Left hindlimb (tissue), 1 donor: ENCODE measurements around the gene SLC12A4.
"Not testable (repeated sequence)": the region's sequence is repeated elsewhere in the genome, so short reads cannot be mapped to it uniquely, and the experiment has no call there.

Experiments
- DNase-seq: peaks from one replicate; pipeline ENCODE4 v3.0.0-alpha.2; 2018

SLC12A4 gene

DNA sequence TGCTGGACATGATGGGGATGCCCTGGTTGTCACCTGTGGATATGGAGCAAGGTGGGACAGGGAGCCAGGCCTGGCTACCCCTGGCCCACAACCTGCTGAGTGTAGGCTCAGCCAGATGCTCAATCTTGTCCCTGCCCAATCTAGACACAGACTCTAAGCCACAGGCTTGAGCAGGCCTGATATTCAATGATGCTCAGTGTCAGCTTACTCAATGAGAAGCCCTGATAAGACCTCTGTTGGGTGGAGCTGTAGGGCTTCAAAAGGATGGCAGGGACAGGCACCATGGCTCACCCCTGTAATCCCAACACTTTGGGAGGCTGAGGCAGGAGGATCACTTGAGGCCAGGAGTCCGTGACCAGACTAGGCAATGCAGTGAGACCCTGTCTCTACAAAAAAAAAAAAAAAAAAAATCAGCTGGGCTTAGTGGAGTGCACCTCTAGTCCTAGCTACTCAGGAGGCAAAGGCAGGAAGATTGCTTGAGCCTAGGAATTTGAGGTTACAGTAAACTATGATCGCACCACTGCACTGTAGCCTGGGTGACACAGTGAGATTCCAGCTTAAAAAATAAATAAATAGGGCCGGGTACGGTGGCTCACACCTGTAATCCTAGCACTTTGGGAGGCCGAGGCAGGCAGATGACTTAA lies 27.9 kb downstream of the SLC12A4 start:
- DNase-seq, result no peak

DNA sequence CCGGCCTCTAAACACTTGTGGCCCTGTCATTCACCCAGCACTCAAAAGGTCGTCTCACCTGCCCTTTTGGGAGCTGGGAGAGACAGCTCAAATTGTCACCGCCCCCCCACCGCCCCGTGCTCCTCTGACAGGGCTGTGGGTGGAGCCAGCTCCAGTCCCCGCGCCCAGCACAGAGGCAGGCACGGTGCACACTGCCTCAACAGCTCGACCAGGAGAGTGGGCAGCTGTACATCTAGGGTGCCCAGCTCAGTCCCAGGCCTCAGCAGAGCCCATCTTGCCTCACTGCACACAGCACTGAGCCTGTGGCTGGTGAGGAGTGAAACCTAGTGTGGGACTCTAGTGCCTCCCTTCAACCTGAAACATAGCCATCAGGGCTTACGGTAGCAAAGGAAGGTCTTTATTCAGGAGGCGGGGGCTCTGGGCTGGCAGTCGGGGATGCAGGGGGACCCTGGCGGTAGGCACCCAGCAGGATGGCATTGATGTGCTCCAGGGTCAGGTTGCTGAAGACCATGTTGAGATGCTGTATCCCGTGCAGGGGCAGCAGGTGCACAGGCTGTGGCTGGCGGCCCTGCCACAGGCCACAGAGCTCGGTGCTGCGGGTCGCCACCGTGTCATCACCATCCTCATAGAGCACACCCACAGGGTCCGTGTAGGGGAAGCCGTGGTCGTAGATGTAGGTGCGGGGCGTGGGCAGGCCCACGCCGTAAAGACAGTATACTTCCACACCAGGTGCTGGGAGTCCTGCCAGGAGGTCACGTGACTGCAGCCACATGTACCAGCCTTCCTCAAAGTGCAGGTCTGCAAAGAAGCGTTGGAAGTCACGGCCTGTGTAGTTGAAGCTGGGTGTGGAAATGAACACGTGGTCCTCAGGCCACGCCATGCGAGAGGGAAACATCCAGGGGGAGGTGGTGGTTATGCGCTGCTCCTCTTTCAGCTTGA lies 28.7 kb downstream of the SLC12A4 start:
- no peak for DNase-seq

DNA sequence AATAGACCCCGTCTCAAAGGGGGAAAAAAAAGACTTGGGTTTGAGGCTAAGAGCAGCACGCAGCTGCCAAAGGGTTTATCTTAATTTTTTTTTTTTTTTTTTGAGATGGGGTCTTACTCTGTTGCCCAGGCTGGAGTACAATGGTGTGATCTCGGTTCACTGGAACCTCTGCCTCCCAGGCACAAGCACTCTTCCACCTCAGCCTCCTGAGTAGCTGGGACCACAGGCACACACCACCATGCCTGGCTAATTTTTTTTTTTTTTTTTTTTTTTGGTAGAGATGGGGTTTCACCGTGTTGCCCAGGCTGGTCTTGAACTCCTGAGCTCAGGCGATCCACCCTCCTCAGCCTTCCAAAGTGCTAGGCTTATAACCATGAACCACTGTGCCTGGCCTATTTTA lies 30.7 kb downstream of the SLC12A4 start:
- not testable (repeated sequence) for DNase-seq

DNA sequence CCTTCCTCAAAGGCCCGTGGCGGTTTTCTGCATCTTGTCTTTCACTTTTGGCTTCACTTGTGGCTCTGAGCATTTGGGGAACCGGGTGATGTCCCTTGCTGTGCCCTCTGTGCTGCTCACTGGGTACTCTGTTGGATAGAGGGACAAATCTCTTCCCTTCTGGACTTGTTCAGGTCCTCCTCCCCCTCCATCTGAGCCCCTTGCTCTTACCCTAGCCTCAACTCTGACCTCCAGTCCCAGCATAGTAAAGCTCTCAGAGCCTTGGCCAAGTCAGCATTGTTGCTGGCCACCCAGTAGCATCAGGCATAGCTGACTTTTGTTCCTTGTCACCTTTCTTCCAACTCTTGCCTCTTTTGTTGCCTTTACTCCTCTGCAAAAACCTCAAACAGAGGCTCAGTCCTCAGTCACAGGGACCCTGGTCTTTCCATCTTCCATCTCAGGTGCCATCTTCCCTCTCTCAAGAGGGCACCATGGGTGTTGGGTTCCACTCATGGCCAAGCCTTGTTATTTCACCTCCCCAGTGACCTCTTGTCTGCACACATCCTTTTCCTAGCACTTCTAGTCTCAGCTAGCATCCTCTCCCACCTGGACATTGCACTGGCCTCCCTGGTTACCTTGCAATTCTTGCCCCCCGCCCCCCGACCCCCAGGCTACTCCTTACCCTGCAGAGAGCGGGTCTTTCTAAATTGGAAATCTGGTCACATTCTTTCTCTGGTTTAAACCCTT lies 31.4 kb downstream of the SLC12A4 start:
- DNase-seq, result no peak

DNA sequence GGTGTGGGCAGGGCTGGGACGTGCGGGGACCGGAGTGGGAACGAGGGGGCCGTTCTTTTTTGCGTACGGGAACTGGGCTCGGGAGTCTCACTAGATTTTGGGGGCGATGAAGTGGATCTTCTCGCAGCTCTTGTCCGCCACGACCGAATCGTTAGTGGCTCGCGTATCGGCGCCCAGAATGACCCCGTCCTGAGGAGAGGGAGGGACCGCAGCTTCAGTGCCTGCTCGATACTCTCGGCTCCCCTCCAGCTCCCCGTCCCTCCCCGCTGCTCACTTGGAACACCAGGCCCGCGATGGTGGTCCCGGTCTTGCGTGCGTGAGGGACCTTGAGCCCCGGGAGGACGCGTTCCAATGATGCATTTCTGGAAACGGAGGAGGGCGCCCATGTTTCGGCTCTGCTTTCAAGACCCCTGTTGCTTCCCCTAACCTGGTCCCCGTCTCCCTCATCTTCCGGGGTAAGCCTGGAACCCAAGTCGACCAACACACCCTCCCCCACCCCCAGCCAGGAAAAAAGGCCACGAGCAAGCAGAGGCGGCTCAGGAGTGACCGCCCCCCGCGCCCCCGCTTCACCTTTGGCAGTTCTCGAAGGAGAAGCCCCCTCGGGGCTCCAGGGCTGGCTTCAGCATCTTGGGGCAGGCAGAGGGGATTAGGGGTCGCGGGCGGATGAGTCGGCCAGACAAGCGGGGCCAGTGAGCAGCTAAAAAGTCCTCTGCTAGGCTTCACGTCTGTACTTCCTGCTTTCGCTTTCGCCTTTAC lies 32.1 kb downstream of the SLC12A4 start, which contains the start of gene PSMB10:
Gene PSMB10 (minus strand): TSS at position 727 of the 756 bp plus-strand sequence. CDS start 101 bp downstream, at position 626.
- DNase-seq, result peak; percentile 79

DNA sequence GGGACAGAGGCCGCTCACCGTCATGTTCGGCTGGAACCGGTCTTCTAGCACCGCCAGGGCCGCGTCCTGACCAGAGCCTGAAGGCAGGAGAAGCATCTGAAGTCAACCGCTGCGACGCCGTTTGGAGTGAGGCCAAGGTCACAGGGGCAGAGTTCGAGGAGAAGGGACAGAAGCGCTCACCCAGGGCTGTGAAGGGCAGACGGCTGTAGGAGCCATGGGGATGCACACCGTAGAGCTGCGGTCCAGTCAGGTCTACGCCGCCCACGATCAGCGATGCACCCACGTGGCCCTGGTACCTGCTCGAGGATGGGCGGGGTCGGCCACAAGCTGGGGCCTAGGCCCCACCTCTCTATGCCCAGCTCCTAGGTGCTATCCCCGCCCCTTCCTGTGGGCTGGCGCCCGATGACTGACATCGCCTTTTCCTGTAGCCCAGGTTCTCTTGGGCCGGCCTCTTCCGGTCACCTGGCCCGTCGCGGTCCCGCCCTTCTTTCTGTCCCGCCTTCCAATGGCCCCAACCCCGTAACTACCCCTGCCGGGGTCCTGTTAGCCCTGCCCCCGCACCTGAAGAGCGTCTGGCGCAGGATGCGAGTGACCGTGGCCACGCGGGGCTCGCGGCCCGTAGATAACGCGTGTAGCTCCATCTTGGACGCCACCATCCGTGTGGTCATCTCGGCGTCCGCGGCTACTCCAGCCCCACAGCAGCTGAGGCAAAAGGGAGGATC lies 32.9 kb downstream of the SLC12A4 start:
- peak; percentile 93 for DNase-seq

DNA sequence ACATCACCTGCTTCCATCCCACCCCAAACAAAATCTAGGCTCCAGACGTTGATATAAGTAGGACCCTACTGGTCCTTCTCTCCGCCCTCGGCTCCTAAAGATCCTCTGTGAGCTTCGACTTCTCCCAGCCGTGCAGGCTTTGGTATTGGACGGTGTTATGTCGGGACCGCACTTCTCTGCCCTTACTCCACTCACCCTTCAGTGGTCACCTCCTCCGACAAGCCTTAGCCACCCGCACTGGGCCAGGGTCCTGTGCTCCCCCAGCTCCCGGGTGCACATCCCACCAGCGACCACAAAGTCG lies 33.4 kb downstream of the SLC12A4 start:
- DNase-seq, result no peak

DNA sequence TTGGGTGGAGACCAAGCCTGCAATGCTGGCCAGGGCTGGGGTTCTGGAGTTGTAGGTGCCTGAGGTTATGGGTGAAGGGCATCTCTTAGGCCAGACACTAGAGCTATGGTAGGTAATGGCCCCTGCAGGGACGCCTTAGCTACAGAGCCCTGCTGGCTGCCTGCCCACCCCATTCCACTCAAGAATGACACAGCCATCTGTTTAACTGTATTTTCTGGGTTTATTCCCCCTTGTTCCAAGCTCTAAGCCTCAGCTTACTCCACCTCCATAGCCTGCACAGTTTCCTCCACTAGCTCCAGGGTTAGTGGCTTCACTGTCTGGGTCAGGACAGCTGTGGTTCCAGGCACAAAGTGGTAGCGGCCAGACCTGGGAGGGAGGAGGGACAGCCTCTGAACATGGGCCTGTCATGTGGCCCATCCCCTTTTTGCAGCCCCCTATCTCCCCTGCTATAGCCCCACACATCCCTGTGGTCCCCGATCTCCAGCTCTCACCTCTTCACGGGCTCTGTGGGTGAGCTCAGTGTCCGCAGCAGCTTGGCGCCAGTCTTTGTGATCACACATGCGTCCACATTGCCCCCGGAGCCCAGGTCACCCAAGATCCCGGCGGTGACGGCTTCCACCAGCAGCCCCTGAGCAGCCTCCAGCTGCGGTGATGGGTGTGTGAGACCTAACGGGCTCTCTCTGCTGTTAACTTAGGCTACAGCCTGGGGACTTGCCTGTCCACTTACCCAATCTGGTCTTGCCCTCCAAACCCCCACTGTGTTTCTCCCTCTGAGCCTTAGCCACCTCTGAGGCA lies 33.9 kb downstream of the SLC12A4 start:
- DNase-seq, result no peak

GRCh38 chr16:67933805-67934204 lies 34.6 kb downstream of the SLC12A4 start:
- DNase-seq, result no peak

DNA sequence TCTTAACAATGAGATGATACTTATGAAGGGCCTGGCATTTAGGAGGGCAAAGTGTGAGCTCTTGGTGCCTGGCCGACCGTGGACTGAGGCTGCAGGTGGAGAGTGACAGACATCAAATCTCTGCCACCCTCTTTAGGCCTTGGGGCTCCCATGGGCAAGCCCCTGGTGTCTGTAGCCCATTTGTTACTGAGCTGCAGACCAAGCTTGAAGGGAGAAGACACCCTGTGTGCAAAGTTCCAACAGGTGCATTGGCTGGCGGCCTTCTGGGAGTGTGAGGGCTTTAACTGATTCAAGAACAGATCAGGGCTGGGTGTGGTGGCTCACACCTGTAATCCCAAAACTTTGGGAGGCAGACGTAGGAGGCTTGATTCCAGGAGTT lies 36.0 kb downstream of the SLC12A4 start:
- DNase-seq, result no peak

GRCh38 chr16:67931712-67932461 lies 36.5 kb downstream of the SLC12A4 start, which contains the start of gene CTRL:
Gene CTRL, minus strand, starts transcription at chr16:67931862. Its CDS starts 10 bp downstream, at chr16:67931852.
- DNase-seq, result no peak

- DNase-seq, result no peak
These were observed 37.7 kb downstream of the SLC12A4 start for GRCh38 chr16:67930678-67931211.

DNA sequence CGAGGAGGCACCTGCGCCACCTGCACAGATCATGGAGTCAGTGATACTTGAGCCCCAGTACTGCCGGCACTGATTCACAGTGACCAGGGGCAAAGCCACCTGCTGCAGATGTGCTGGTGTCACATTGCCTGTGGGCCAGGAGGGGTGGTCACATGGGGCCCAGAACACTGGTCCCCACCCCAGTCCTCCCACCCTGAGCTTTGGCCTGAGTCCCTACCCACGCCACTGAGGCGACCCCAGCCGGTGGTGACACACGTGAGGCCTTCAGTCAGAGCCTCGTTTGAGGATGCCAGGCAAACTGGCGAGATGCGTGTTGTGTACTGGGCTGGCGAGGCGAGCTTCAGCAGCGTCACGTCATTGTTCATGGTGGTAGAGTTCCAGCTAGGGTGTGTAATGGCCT lies 38.2 kb downstream of the SLC12A4 start:
- no peak for DNase-seq

DNA sequence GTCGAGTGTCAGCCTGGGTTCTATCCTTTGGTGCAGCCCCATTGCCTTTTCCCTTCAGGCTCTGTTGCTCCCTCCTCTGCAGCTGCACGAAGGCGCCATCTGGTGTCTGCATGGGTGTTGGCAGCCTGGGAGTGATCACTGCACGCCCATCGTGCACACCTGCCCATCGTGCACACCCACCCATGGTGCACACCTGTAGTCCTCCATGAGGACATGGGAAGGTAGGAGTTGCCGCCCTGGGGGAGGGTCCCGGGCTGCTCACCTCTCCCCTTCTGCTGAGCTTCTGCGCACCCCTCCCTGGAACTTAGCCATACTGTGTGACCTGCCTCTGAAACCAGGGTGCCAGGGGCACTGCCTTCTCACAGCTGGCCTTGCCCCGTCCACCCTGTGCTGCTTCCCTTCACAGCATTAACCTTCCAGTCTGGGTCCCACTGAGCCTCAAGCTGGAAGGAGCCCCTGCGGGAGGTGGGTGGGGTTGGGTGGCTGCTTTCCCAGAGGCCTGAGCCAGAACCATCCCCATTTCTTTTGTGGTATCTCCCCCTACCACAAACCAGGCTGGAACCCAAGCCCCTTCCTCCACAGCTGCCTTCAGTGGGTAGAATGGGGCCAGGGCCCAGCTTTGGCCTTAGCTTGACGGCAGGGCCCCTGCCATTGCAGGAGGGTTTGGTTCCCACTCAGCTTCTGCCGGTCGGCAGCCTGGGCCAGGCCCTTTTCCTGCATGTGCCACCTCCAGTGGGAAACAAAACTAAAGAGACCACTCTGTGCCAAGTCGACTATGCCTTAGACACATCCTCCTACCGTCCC lies 39.7 kb downstream of the SLC12A4 start:
- DNase-seq, result no peak

DNA sequence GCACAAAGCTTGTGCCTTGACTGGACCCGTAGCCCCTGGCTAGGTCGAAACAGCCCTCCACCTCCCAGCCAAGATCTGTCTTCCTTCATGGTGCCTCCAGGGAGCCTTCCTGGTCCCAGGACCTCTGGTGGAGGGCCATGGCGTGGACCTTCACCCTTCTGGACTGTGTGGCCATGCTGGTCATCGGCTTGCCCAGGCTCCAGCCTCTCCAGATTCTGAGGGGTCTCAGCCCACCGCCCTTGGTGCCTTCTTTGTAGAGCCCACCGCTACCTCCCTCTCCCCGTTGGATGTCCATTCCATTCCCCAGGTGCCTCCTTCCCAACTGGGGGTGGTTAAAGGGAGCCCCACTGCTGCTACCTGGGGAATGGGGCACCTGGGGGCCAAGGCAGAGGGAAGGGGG lies 40.3 kb downstream of the SLC12A4 start:
- DNase-seq, result no peak

- no peak for DNase-seq
These were observed 41.1 kb downstream of the SLC12A4 start for GRCh38 chr16:67927131-67927941.

- DNase-seq, result no peak
These were observed 42.2 kb downstream of the SLC12A4 start for GRCh38 chr16:67926181-67926750.
